CD4-positive, alpha-beta T cell treated with Interleukin-2 at 100 ng/mL for 4 hours (primary cell): ENCODE results near the gene IFNA2.
"Not testable (repeated sequence)": the region's sequence is repeated elsewhere in the genome, so short reads cannot be mapped to it uniquely, and the experiment has no call there.

Experiments
- DNase-seq: peaks from one replicate; pipeline ENCODE4 v3.0.0-alpha.2; 2020; ENCODE audit warnings: low spot score

Gene IFNA2

GRCh38 chr9:21385131-21385670 lies at the start of gene IFNA2:
Gene IFNA2, minus strand, starts transcription at chr9:21385398. Its CDS starts 69 bp downstream, at chr9:21385329.
- no peak for DNase-seq

DNA sequence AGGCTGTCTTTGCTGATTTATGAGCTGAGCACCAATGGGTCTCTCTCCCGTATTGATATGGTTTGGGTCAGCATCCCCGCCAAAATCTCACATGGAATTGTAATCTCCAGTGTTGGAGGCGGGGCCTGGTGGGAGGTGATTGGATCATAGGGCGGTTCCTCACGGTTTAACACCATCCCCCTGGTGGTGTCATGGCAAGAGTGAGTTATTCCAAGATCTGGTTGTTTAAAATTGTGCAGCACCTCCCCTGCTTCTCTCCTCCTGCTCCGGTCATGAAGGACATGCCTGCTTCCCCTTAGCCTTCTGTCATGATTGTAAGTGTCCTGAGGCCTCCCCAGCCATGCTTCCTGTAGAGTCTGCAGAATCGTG lies 49.8 kb upstream of the IFNA2 start:
- not testable (repeated sequence) for DNase-seq

DNA sequence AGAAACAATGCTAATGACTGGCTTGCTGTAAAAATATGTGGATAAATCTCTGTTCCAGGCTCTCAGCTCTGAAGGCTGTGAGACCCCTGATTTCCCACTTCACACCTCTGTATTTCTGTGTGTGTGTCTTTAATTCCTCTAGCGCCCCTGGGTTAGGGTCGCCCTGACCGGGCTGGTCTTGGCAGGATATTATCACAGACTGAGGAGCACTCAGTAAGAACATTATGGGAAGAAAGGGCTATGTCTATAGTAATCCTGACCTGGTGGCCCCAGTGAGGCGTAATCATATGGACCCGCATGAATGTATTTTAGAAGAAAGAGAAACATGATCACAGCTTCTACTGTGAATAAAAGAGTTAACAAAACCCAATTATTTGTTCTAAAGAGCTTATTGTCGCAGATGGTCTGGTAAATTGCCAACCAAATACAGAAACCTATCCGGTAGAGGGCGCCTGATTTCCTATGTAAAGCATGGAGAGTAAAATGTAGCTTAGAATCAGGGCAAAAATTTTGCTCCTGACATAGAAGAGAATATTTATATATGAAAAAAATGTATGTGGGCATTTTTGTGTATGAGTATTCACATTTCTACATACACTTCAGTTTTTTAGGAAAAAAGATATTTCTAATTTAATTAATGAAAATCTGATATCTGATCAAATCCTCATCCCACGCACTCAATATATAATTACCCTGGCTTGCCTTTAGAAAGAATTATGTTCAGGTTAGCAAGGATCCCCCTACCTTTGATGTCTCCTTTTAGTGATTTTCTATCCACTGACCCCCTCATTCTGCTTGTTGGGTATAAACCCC lies 49.2 kb upstream of the IFNA2 start:
- DNase-seq = peak; percentile 59

GRCh38 chr9:21432672-21433425 lies 47.7 kb upstream of the IFNA2 start:
- DNase-seq = no peak

DNA sequence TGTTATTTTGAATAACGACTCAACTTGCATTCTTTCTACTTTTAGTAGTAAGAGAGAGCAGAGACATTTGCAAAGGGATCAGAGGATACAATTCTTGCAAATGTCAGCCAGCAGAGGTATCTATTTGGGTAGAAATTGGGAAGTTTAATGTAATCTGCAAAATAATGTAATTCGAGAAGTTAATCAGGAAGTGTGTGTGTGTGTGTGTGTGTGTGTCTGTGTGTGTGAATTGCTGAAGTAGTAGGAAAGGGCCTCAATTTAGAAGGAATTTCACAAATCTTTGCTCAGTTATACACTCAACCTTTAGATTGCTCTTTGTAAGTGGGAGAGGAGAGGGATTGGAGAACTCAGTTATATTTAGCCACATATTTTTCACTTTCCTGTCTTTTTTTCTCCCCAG lies 44.0 kb upstream of the IFNA2 start:
- no peak for DNase-seq

DNA sequence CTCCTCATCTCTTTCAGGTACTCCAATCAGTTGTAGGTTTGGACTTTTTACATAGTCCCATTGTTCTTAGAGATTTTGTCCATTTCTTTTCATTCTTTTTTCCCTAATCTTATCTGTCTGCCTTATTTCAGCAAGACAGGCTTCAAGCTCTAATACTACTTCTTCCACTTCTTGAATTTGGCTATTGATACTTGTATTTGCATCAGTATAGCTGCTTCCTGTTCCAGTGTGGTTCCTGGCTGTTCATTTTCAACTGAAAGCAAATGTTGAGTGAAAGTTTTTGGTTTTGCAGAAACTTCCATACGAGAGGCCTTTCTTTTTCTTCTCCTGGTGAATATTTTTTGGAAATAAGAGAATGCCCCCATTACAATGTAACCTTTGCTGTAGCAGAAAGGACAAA lies 43.0 kb upstream of the IFNA2 start:
- DNase-seq = no peak

DNA sequence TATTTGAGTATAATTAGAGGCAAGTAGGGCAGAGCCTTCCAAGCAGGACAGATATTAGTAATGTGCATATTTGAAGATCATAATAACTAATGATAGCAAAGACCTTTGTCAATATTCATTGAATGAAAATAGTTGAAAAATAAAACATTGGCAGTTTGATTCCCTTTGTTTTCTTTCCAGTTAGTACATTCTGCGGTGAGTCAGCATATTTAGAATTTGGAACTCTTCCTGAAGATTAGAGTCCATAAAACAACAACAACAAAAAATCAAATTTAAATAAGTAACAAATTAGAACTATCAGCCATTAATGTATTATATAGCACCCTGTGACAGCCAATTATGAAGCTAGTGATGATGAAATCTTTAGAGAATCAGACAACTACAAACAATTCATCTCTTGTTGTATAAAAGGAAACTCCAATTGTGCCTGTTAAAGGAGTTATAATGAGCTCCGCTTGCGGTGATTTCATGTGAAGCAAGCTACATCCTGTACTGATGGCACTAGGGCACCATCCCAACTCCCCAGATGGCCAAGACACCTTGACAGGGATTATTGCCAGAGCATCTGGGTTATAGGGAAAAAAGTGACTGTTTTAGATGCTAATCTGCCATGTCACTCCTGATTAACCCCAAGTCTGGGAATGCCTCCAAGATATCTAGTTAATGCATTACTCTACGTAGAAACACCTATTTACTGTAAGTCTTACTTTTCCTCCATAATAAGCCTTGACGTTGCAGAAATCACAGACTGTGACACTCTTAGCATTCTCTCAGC lies 30.5 kb upstream of the IFNA2 start:
- DNase-seq = no peak

GRCh38 chr9:21414220-21414940 lies 29.2 kb upstream of the IFNA2 start:
- DNase-seq = no peak

DNA sequence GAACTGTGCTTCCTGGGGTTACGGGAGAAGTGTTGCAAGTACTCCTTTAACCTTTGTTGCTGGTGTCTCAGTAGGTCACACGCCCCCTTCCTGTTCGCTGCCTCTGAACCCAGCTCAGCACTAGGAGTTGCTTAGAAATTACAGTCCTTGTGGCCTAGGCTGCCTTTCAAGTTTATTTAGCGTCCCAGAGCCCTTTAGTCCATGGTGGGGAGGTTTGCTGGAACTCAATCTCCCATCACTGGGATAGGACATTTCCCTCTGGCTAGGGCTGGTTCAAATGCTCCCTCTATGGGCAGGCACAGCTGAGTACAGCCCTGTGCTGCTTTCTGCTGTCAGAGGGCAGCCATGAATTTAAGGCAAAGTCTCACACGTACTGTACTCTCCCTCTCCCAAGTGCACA lies 28.4 kb upstream of the IFNA2 start:
- peak; percentile 4 for DNase-seq

GRCh38 chr9:21413151-21413550 lies 28.0 kb upstream of the IFNA2 start:
- DNase-seq = no peak

- no peak for DNase-seq
Measured at GRCh38 chr9:21412107-21412506, 26.9 kb upstream of the IFNA2 start.

- DNase-seq = no peak
Measured at GRCh38 chr9:21408817-21409216, 23.6 kb upstream of the IFNA2 start, which contains the start of gene IFNA8. Gene IFNA8, plus strand, starts transcription at chr9:21409117. Its CDS starts 60 bp downstream, at chr9:21409177.

- DNase-seq = no peak
Measured at GRCh38 chr9:21404146-21404545, 18.9 kb upstream of the IFNA2 start.

DNA sequence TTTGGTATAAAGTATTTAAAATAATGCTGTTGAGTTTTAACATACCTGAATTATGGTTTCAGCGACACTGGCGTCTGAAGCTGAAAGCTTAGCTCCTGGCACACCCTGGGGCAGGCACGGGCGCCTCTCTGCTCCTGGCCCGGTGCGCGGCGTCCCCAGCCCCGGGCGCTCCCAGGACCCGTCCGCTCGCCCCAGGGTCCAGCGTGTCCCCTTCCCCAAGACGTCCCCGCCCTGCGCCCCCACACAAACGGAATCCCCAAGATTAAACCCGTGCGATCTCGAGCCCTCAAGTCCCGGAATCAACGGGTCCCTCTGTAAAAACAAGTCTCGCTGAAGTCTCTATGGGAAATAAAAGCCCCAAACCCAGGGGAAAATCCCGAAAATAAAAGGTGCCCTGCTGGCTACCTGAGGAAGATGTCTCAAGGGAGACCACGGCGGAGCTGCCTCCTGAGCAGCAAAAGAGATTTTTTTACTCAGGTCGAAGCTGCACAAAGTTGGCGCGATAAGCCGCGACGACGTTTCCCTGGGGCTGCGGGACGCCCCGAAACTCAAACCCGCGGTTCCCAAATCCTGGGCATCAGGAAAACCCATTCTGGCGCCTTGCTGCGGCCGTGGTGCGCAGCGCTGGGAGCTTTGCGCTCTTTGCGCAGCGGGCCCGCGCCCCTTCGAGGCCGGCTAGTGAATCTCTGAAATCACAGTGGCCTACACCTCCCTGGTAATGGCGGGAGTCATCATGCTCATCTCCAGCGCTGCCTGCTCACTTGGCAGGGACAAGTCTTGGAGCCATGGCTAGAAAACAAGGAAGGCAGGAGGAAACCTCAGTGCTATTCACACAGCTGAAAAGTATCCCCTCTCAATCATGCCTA lies 17.4 kb upstream of the IFNA2 start:
- DNase-seq = no peak

DNA sequence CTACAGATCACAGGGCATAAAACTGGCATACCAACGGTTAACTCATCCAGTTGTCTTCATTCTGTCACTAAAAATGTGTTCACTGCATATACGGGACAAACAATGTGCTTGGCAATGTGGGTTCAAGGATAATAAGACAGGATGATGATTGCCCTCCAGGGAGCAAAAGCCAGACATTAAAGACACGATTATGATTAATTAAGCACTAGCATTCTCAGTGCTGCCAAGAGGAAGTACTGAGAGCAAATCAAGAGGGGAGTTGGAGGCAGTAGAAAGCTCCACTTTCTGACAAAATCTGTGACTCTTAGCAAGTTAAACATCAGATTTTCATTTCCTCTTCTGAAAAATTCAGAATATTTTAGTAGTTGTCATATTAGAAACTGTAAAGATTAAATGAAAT lies 14.8 kb upstream of the IFNA2 start:
- DNase-seq = no peak

GRCh38 chr9:21398955-21399489 lies 13.8 kb upstream of the IFNA2 start:
- DNase-seq = no peak

GRCh38 chr9:21395778-21396717 lies 10.8 kb upstream of the IFNA2 start:
- peak; percentile 58 for DNase-seq

- no peak for DNase-seq
Measured at GRCh38 chr9:21392270-21392669, 7.1 kb upstream of the IFNA2 start.

GRCh38 chr9:21383627-21384026 lies 1.6 kb downstream of the IFNA2 start:
- DNase-seq = no peak
